HCT116 (cell line): ENCODE results near the gene IFT88. TPM values are rescaled to one million over a fixed set of nuclear protein-coding genes. Genes with fewer than 3 reads are reported as not detected.

Experiments used
- ATAC-seq: fragments of 200-7000 bp; cut with Tn5 transposase; 2 replicates; pipeline ENCODE4 v1.9.1; 2020; ENCODE audit warnings: mild to moderate bottlenecking, moderate library complexity
- BruUV-seq: library from RNA; stranded (reverse); fragments of 400-500 nt; replicated peaks from 2 replicates; lab custom pipeline; 2021; lab: Mats Ljungman, UMichigan
- CTCF ChIA-PET: fragments of 300-600 bp; sonication (Branson Sonifier 250); formaldehyde crosslinking; loops from one replicate; lab custom pipeline; 2021; ENCODE audit warnings: antibody characterized with exemption; lab: Charles Lee
- POLR2A ChIA-PET: fragments of 300-600, 350-600 bp; sonication (Branson Sonifier 250); formaldehyde crosslinking; loops from one replicate; lab custom pipeline; 2021; ENCODE audit warnings: antibody characterized with exemption; lab: Charles Lee
- RAD21 ChIA-PET, 2 experiments: fragments of 300-600 bp; sonication (Branson Sonifier 250); formaldehyde crosslinking; loops; one replicate each; lab custom pipeline; 2023; ENCODE audit warnings: low total read pairs in 2 of 2; ENCODE audit not compliant: uncharacterized antibody in 2 of 2, unreplicated experiment in 2 of 2, low non-redundant PET in 1 of 2; lab: Charles Lee
- DNase-seq: peaks from one replicate; pipeline ENCODE4 v3.0.0-alpha.2; 2010; ENCODE audit warnings: low read depth, low spot score
- H2AFZ ChIP-seq: fragments of 200-600 bp; shearing (Covaris generic), sonication (generic); 2 replicates; pipeline ENCODE4 v1.6.1; 2017; ENCODE audit warnings: low read depth, mixed run types, mixed read lengths, antibody characterized with exemption, low read length; ENCODE audit not compliant: poor library complexity, severe bottlenecking
- H3K27ac ChIP-seq: 2 replicates; pipeline ENCODE4 v1.5.1; 2012; ENCODE audit warnings: low read depth, low read length
- H3K27me3 ChIP-seq: fragments of 200-600 bp; sonication (generic); 2 replicates; pipeline ENCODE4 v1.6.1; 2016; ENCODE audit warnings: mixed run types, low read length, mixed read lengths; ENCODE audit not compliant: insufficient read depth
- H3K36me3 ChIP-seq, 2 experiments: fragments of 200-500 bp in 1 of 2; fragments of 200-600 bp in 1 of 2; sonication (Bioruptor generic) in 1 of 2; sonication (generic) in 1 of 2; 2 replicates each; pipeline versions ENCODE4 v1.5.1 to v1.6.1; 2014 to 2016; ENCODE audit warnings: low read length in 2 of 2, inconsistent platforms in 1 of 2, mixed read lengths in 1 of 2, mixed run types in 1 of 2; ENCODE audit not compliant: insufficient read depth in 2 of 2, control insufficient read depth in 1 of 2
- H3K4me1 ChIP-seq, 2 experiments: fragments of 200-600 bp in 1 of 2; sonication (generic) in 1 of 2; 2 replicates each; pipeline versions ENCODE4 v1.5.1 to v1.6.1; 2012 to 2017; ENCODE audit warnings: low read length in 2 of 2, inconsistent platforms in 1 of 2, mild to moderate bottlenecking in 1 of 2, mixed read lengths in 1 of 2, mixed run types in 1 of 2, moderate library complexity in 1 of 2; ENCODE audit not compliant: insufficient read depth in 2 of 2, control insufficient read depth in 1 of 2
- H3K4me2 ChIP-seq: fragments of 200-600 bp; sonication (generic); 2 replicates; pipeline ENCODE4 v1.6.1; 2017; ENCODE audit warnings: mixed run types, low read length, mixed read lengths
- H3K4me3 ChIP-seq, 2 experiments: fragments of 200-600 bp in 1 of 2; sonication (generic) in 1 of 2; replicated peaks in 1 of 2; 2 replicates each; pipeline ENCODE4 v1.5.1; 2011 to 2016; ENCODE audit warnings: low read length in 2 of 2, control low read depth in 1 of 2, low read depth in 1 of 2, mild to moderate bottlenecking in 1 of 2, mixed read lengths in 1 of 2, mixed run types in 1 of 2
- H3K79me2 ChIP-seq: fragments of 200-600 bp; sonication (generic); 2 replicates; pipeline ENCODE4 v1.6.1; 2017; ENCODE audit warnings: mild to moderate bottlenecking, mixed run types, low read length, moderate library complexity, mixed read lengths; ENCODE audit not compliant: insufficient read depth
- H3K9ac ChIP-seq: fragments of 200-600 bp; sonication (generic); 2 replicates; pipeline ENCODE4 v1.6.1; 2016; ENCODE audit warnings: low read length, mixed read lengths
- H3K9me2 ChIP-seq: fragments of 200-600 bp; sonication (generic), shearing (Covaris generic); 2 replicates; pipeline ENCODE4 v1.6.1; 2017; ENCODE audit warnings: mixed run types, mild to moderate bottlenecking, moderate library complexity; ENCODE audit not compliant: insufficient read depth
- H3K9me3 ChIP-seq, 2 experiments: fragments of 200-500 bp in 1 of 2; fragments of 200-600 bp in 1 of 2; sonication (Bioruptor generic) in 1 of 2; sonication (generic) in 1 of 2; 2 replicates each; pipeline ENCODE4 v1.6.1; 2014 to 2017; ENCODE audit warnings: low read length in 2 of 2, mixed read lengths in 2 of 2, inconsistent platforms in 1 of 2, low read depth in 1 of 2, mild to moderate bottlenecking in 1 of 2, mixed run types in 1 of 2, moderate library complexity in 1 of 2; ENCODE audit not compliant: control insufficient read depth in 1 of 2, insufficient read depth in 1 of 2
- H4K20me1 ChIP-seq: fragments of 200-600 bp; sonication (generic), shearing (Covaris generic); 2 replicates; pipeline ENCODE4 v1.6.1; 2017; ENCODE audit warnings: mixed run types, mild to moderate bottlenecking, moderate library complexity; ENCODE audit not compliant: insufficient read depth
- ATF3 ChIP-seq: IDR thresholded peaks from 2 replicates; pipeline ENCODE4 v1.6.1; 2012
- CEBPB ChIP-seq: IDR thresholded peaks from 2 replicates; pipeline ENCODE4 v1.6.1; 2012; ENCODE audit warnings: low read depth
- CTCF ChIP-seq, 3 experiments: fragments of 200-600 bp in 1 of 3; sonication (generic) in 1 of 3; IDR thresholded peaks in 2 of 3; conservative IDR thresholded peaks in 1 of 3; 2 replicates each; pipeline ENCODE4 v1.5.1; 2012 to 2017; ENCODE audit warnings: low read depth in 2 of 3, low read length in 2 of 3, antibody characterized with exemption in 1 of 3, borderline replicate concordance in 1 of 3, control low read depth in 1 of 3, mild to moderate bottlenecking in 1 of 3, mixed read lengths in 1 of 3, mixed run types in 1 of 3, moderate library complexity in 1 of 3; ENCODE audit not compliant: insufficient read depth in 1 of 3
- EZH2 ChIP-seq: fragments of 200-600 bp; sonication (generic); IDR thresholded peaks from 2 replicates; pipeline ENCODE4 v1.6.1; 2017; ENCODE audit warnings: antibody characterized with exemption, mixed run types
- EZH2phosphoT487 ChIP-seq: fragments of 200-600 bp; IDR thresholded peaks from 2 replicates; pipeline ENCODE4 v1.6.1; 2018; ENCODE audit warnings: antibody characterized with exemption, borderline replicate concordance
- FOSL1 ChIP-seq: IDR thresholded peaks from 2 replicates; pipeline ENCODE4 v1.6.1; 2012; ENCODE audit warnings: low read depth
- RAD21 ChIP-seq: IDR thresholded peaks from 2 replicates; pipeline ENCODE4 v1.6.1; 2012; ENCODE audit warnings: low read depth, mild to moderate bottlenecking
- SP1 ChIP-seq: IDR thresholded peaks from 2 replicates; pipeline ENCODE4 v1.6.1; 2012; ENCODE audit warnings: low read depth
- SRF ChIP-seq: IDR thresholded peaks from 2 replicates; pipeline ENCODE4 v1.6.1; 2012; ENCODE audit warnings: low read depth
- TCF7L2 ChIP-seq: IDR thresholded peaks from 2 replicates; pipeline ENCODE4 v1.7.0; 2011; ENCODE audit warnings: borderline replicate concordance, inconsistent platforms; ENCODE audit not compliant: insufficient read depth, insufficient read length; ENCODE audit errors: extremely low read depth
- YY1 ChIP-seq: IDR thresholded peaks from 2 replicates; pipeline ENCODE4 v1.6.1; 2011; ENCODE audit warnings: low read length, low read depth, moderate library complexity, mild to moderate bottlenecking; ENCODE audit not compliant: insufficient replicate concordance; ENCODE audit errors: extremely low read depth
- ZBTB33 ChIP-seq: IDR thresholded peaks from 2 replicates; pipeline ENCODE4 v1.6.1; 2011; ENCODE audit warnings: mild to moderate bottlenecking, low read length, moderate library complexity; ENCODE audit not compliant: insufficient replicate concordance; ENCODE audit errors: extremely low read depth
- ZFX ChIP-seq: fragments of 450-650 bp; IDR thresholded peaks from 2 replicates; pipeline ENCODE4 v1.6.1; 2017
- intact Hi-C: fragments of 100-400 bp; cut with micrococcal nuclease; formaldehyde crosslinking; loops from 2 replicates; pipeline ENCODE4 v1.10.0; 2022
- total RNA-seq: library from RNA; stranded (reverse); gene quantifications from one replicate; pipeline ENCODE4 v1.2.1, GENCODE V29; 2021; ENCODE audit not compliant: unreplicated experiment

IFT88 gene
- total RNA-seq, 1 experiment from 2014 or later: 13.1 TPM

DNA sequence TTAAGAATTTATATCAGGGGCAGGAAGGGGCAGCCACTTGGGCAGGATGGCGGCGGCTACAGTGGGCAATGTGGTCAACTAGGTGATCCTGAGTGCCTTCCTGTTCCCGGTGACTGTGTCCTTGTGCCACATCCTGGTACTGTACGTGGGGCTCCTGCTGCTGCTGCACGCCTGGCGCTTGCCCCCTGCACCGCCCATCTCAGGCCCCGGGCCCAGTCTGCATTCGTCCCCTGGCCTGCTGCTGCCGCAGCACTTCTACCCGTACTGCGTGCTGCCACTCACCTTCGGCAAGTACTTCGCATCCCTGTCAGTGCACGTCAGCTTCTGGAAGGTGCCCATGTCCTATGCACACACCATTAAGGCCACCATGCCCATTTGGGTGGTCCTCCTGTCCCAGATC lies 40.1 kb downstream of the IFT88 start:
- Histone ChIP-seq H3K9ac (no peak overlapping the region), H3K4me1 (no peaks in the 10 kb centered on the region), H3K36me3 (no peaks in the 10 kb centered on the region), H4K20me1 (no peaks in the 10 kb centered on the region), H3K4me3 (no peak overlapping the region), H3K9me3 (no peaks in the 10 kb centered on the region), H2AFZ (no peak overlapping the region), H3K27ac (no peak overlapping the region), H3K9me2 (no peaks in the 10 kb centered on the region), H3K79me2 (no peaks in the 10 kb centered on the region), H3K27me3 (no peaks in the 10 kb centered on the region), H3K4me2 (no peak overlapping the region)
- intact Hi-C loops: loop anchor here (5.0 kb wide), 1 partner anchor 40 kb away; no protein-coding TSS in a partner anchor
- ChIA-PET CTCF (no interaction called here), POLR2A (no interaction called here), RAD21 (no interaction called here)
- no peak for ATAC-seq
- no peak for TF ChIP-seq CTCF (IDR thresholded peaks at IDR 0.05 in 2 of 3, conservative IDR thresholded peaks at IDR 0.05 in 1 of 3; ENCODE audit: borderline replicate concordance in 1 of 3, insufficient read depth in 1 of 3, low read depth in 2 of 3, low read length in 2 of 3)
- no peak for TF ChIP-seq EZH2
- BruUV-seq: no TSS peak
- no peak for DNase-seq

DNA sequence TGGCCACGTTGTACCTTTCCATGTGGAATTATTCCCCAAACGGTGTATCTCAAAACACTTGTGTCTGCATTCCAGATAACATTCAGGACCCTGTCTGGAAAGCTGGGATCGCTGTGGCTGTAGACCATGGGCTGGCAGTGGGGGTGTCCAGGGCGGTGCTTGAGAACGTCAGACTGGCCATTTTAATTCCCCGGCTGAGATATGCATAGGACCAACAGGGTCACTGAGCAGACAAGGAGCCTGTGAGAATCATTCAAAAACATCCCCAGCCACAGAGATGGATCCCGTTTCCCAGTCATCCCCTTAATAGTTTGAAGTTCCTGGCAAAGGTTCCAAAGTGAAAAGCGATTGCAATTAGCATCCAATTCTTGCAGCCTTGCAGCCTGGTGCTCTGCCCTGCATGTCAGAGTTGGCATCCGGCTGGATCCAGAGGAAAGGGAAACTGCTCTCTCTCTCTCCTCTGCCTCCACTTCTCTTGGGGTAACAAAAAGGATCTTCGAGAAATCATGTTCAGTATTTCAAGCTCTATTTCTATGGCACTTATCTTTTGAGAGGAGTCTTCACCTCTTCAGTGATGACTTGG lies 41.6 kb downstream of the IFT88 start:
- H3K9me3 ChIP-seq: no peaks in the 10 kb centered on the region
- H3K79me2 ChIP-seq: no peaks in the 10 kb centered on the region
- H3K4me1 ChIP-seq: no peaks in the 10 kb centered on the region
- DNase-seq (no peak), ATAC-seq (no peak)
- no peaks in the 10 kb centered on the region for H3K36me3 ChIP-seq
- no TSS peak for BruUV-seq
- intact Hi-C loops: loop anchor here (5.0 kb wide), 1 partner anchor 39 kb away; no protein-coding TSS in a partner anchor
- H3K4me2 ChIP-seq: no peak overlapping the region
- H3K9me2 ChIP-seq: no peaks in the 10 kb centered on the region
- TF ChIP-seq SRF: no peak
- no peak for TF ChIP-seq TCF7L2
- no peak for TF ChIP-seq FOSL1
- no peak for TF ChIP-seq CEBPB
- TF ChIP-seq EZH2phosphoT487: no peak
- no peak for TF ChIP-seq ZFX
- TF ChIP-seq ATF3: no peak
- no peak for TF ChIP-seq YY1
- TF ChIP-seq ZBTB33: no peak
- no peak for TF ChIP-seq RAD21
- TF ChIP-seq SP1: no peak
- CTCF ChIA-PET: no interaction called here
- H4K20me1 ChIP-seq: no peaks in the 10 kb centered on the region
- H3K27me3 ChIP-seq: no peaks in the 10 kb centered on the region
- H2AFZ ChIP-seq: no peak overlapping the region
- POLR2A ChIA-PET: no interaction called here
- no peak overlapping the region for H3K27ac ChIP-seq
- RAD21 ChIA-PET: no interaction called here
- no peak overlapping the region for H3K4me3 ChIP-seq
- H3K9ac ChIP-seq: no peak overlapping the region
